IgD-negative memory B cell (primary cell): Measurements from ENCODE around the gene MB21D2. TPM values are rescaled to one million over a fixed set of nuclear protein-coding genes. Genes with fewer than 3 reads are reported as not detected.
"Not testable (repeated sequence)": the region's sequence is repeated elsewhere in the genome, so short reads cannot be mapped to it uniquely, and the experiment has no call there.

ENCODE experiments used
- H3K27ac Mint-ChIP-seq, 3 donors: one replicate each; pipeline ENCODE4 v1.8.0; 2020 to 2022; ENCODE audit warnings: mild to moderate bottlenecking in 3 of 3, mixed read lengths in 3 of 3, moderate library complexity in 1 of 3
- H3K27me3 Mint-ChIP-seq: one replicate; pipeline ENCODE4 v1.8.0; 2021; ENCODE audit warnings: mixed read lengths
- H3K36me3 Mint-ChIP-seq: one replicate; pipeline ENCODE4 v1.8.0; 2020; ENCODE audit warnings: mild to moderate bottlenecking, mixed read lengths
- H3K4me1 Mint-ChIP-seq, 3 donors: one replicate each; pipeline ENCODE4 v1.8.0; 2020 to 2022; ENCODE audit warnings: mixed read lengths in 3 of 3, mild to moderate bottlenecking in 1 of 3
- H3K4me3 Mint-ChIP-seq, 4 donors: one replicate each; pipeline ENCODE4 v1.8.0; 2020 to 2022; ENCODE audit warnings: mild to moderate bottlenecking in 4 of 4, mixed read lengths in 4 of 4, moderate library complexity in 3 of 4
- H3K9me3 Mint-ChIP-seq, 3 donors: one replicate each; pipeline ENCODE4 v1.8.0; 2020 to 2021; ENCODE audit warnings: mixed read lengths in 3 of 3, mild to moderate bottlenecking in 1 of 3
- polyA plus RNA-seq: library from polyadenylated mRNA; unstranded; fragments of 300-500 nt; fragmentation: Illumina TruSeq; gene quantifications from one replicate; pipeline ENCODE4 v1.2.3, GENCODE V29; 2021

Gene MB21D2
- polyA plus RNA-seq, 1 donor from 2014 or later: not detected

DNA sequence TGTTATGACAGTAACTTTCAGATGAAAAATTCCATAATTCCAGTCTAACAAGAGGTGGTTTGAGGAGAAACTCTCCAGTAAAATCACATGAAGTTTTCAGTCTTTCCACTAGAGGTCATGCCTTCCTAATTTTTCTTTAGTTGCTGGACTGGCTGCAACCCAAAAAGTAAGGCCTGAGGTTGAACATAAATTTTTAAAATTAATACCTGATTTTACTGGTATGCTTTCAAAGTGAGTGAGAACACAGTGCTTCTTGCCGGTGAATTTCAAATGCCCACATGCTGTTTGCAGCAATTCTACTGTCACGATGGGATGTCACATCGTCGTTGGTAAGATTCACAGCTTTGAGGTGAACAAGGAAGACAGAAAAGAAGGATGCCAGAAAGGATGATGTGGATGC is 101.3 kb downstream of the MB21D2 start:
- Mint-ChIP-seq H3K27ac (no peak overlapping the region), H3K4me1 (peaks cover 0 to 1% (median 0%) of the 10 kb centered on the region in 3 donors), H3K27me3 (peaks cover 3% of the 10 kb centered on the region), H3K36me3 (no peaks in the 10 kb centered on the region), H3K4me3 (no peak overlapping the region), H3K9me3 (no peaks in the 10 kb centered on the region)

DNA sequence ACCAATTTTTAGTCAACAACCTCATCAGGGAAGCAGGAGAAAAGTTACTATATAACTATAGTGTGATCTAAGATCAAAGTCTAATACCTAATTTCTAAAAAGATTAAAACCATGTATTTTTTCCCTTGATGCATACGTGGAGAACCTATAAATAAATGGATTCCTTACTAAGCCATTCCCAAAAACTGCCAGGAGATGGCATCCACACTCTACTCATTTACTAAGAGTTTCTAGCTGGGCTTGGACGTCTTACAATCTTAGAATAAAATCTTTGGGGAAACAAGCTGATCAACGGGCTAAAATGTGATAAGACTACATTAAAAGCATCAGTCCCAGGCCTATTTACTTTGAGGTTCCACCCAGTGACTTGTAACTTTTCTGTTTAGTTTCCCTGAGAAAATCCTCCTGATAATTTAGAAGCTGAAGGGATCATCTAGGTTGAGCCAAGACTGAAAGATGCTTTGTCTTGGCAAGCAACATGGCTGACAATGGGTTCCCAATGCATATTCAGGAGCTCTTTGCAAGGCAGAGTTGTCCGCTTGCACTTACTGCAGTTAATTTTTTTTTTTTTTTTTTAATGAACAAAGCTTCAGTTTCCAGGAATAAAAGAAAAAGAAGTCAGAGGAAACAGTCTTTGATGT is 104.8 kb downstream of the MB21D2 start:
- no peaks in the 10 kb centered on the region for H3K9me3 Mint-ChIP-seq
- no peak overlapping the region for H3K4me3 Mint-ChIP-seq
- H3K27me3 Mint-ChIP-seq: peaks cover 3% of the 10 kb centered on the region
- no peak overlapping the region for H3K27ac Mint-ChIP-seq
- no peaks in the 10 kb centered on the region for H3K4me1 Mint-ChIP-seq
- no peaks in the 10 kb centered on the region for H3K36me3 Mint-ChIP-seq

DNA sequence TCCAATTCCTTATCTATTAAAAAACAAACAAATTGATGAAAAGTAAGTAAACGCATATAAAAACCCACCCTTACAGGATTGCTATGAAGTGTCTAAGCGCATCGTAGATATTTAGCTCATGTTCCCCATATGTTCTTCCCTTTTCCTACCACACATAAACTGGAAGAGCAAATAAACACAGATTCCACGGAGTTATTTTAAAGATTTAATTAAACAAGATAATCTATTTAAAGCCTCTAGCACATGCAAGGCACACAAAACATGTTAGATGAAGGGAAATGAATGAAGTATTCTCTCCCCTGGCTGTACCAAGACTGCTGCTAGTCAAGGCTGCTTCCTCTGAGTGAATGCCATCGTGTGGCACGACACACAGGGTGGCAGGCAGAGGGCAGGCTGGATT is 111.9 kb downstream of the MB21D2 start:
- no peaks in the 10 kb centered on the region for H3K36me3 Mint-ChIP-seq
- H3K4me1 Mint-ChIP-seq: peaks cover 0 to 2% (median 0%) of the 10 kb centered on the region in 3 donors
- H3K27ac Mint-ChIP-seq: no peak overlapping the region
- H3K9me3 Mint-ChIP-seq: no peaks in the 10 kb centered on the region
- H3K27me3 Mint-ChIP-seq: peaks cover 1% of the 10 kb centered on the region
- no peak overlapping the region for H3K4me3 Mint-ChIP-seq

DNA sequence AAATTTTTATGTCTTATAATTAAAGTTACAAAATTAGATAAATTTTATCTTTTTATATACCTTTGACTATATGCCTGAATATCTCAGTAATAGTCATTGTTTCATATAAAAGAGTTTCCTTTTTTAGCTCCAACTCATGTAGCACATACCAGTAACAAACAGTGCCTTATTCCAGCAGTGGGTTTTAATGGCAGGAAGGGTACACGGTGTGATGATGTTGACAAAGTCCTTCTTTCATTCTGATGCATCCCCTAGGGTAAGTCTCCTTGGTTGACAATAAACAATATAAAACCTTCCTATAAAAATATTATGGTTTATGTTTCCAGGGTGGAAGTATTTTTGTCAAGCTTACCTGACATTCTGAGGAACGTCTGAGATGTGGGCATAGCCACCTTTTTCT is 113.2 kb downstream of the MB21D2 start:
- Mint-ChIP-seq H3K36me3 (no peaks in the 10 kb centered on the region), H3K9me3 (no peaks in the 10 kb centered on the region), H3K4me3 (no peak overlapping the region), H3K4me1 (peaks cover 0 to 2% (median 0%) of the 10 kb centered on the region in 3 donors), H3K27ac (no peak overlapping the region), H3K27me3 (peaks cover 1% of the 10 kb centered on the region)

DNA sequence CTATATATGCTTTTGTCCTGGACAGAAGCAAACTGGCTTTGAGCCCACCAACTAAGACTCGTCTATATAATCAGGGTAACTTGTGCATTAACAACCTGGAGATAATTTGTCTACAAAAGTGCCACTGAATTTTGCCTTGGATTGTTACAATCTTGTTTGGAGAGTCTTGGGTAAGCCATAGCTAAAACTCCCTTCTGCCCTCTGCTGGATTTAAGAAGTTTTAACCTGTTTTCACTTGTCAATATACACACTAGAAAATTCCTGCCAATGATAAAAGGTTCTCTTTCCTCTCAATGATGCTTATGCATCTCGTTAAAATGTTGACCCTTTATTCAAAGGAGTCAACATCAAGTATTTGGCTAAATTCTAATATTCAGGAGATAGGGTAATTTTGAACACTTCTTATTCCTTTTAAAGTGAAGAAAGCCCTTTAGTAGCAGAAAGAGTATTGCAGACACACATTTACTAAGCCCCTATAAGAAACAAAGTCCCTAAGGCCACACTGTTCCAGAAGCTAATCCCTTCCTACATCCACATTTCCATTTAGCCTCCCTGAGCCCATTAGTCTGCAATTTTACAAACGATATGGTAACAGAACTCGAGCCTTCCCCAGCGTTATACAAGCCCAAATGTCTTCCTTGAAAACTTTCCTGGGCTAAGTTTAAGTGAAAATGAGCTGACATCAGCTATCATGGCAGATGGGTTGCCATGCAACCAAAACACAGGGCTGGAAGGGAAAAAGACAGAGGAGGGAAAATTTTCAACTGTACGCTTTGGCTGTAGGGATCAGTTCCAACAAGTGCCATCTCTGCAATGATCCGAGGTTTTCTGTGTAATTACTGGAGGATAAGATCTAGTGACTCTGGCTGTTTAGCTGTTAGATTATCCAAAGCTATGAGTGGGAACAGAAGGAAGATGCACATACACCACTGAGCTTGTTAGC is 114.4 kb downstream of the MB21D2 start:
- Mint-ChIP-seq H3K4me1 (peaks cover 0 to 2% (median 0%) of the 10 kb centered on the region in 3 donors), H3K27me3 (peaks cover 1% of the 10 kb centered on the region), H3K27ac (no peak overlapping the region), H3K4me3 (no peak overlapping the region), H3K36me3 (no peaks in the 10 kb centered on the region), H3K9me3 (no peaks in the 10 kb centered on the region)

DNA sequence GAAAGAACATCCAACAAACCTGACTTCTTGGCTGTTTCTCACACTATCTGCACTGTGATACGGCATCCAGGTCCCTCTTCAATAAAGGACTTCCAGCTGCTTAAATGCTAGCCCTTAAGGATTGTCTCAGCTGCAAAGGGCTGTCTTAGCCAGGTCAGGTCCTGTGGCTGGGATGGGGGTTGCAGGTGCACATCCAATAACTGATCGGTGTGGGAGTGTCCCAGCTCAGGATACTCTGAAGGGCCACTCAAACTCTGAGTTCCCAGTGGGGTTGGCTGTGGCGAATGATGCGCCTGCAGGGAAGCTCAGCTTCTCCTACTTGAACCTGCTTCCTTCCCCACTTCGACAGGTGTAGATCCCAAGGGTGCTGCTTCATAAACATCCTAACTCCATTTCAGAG is 115.7 kb downstream of the MB21D2 start:
- Mint-ChIP-seq H3K27ac (no peak overlapping the region), H3K9me3 (no peaks in the 10 kb centered on the region), H3K4me3 (no peak overlapping the region), H3K27me3 (peaks cover 1% of the 10 kb centered on the region), H3K4me1 (no peaks in the 10 kb centered on the region), H3K36me3 (no peaks in the 10 kb centered on the region)

DNA sequence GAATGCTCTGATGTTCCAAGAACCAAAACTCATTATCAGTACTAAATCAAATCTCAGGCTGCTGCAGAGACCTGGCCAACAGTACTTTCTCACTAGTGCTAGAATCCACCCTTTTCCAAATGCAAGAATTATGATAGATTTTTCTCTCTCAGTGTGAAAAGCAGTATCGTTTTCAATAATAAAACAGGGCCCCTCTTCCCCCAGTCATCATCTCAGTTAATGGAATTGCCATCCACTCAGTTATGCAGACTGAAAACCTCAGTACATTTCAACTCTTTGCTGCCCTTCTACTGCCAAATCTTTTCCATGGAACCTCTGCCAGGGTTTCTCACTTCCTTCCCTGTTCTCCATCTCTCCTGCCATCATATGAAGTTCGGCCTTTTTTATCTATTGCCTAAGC is 117.9 kb downstream of the MB21D2 start:
- Mint-ChIP-seq H3K27ac (no peak overlapping the region), H3K4me3 (no peak overlapping the region), H3K36me3 (no peaks in the 10 kb centered on the region), H3K4me1 (no peaks in the 10 kb centered on the region), H3K27me3 (no peaks in the 10 kb centered on the region), H3K9me3 (no peaks in the 10 kb centered on the region)

DNA sequence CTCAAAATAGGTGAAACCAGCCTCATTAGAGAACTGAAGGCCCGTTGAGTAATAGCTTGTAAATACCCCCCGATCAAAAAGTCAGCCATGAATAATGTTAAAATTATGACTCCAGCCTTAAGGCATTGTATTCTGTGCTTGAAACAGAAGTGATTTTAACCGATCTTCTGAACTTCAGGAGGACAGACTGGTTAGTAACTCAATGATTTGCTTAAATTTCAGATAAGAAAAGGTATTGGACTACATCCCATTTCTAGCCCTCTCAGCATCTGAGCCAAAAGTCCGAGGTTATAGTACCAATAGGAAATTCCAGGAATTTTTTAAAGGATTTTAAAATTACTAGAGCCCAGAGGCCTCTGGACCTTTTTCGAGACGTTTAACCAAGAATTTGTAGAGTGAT is 122.6 kb downstream of the MB21D2 start:
- Mint-ChIP-seq H3K27me3 (no peaks in the 10 kb centered on the region), H3K36me3 (no peaks in the 10 kb centered on the region), H3K9me3 (no peaks in the 10 kb centered on the region), H3K27ac (no peak overlapping the region), H3K4me1 (no peaks in the 10 kb centered on the region), H3K4me3 (no peak overlapping the region)

DNA sequence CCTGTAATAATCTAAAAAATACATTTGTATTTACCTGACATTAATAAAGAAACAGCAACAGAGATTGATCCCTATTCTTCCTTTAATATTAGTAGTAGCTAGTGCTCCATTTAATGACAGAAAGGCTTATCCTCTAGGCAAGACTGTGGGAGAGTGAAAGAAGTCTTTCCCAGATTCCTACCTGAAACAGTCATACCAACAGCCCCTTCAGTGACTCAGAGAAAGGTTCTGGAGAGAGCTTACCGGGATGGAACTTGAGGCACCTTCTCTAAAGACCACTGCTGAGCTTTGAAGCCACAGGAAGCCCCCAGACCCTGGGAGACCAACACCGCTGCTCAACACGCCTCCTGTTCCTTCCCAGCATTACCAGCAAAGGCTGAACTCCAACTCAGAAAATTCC is 123.4 kb downstream of the MB21D2 start:
- H3K9me3 Mint-ChIP-seq: peaks cover 0 to 2% (median 0%) of the 10 kb centered on the region in 3 donors

DNA sequence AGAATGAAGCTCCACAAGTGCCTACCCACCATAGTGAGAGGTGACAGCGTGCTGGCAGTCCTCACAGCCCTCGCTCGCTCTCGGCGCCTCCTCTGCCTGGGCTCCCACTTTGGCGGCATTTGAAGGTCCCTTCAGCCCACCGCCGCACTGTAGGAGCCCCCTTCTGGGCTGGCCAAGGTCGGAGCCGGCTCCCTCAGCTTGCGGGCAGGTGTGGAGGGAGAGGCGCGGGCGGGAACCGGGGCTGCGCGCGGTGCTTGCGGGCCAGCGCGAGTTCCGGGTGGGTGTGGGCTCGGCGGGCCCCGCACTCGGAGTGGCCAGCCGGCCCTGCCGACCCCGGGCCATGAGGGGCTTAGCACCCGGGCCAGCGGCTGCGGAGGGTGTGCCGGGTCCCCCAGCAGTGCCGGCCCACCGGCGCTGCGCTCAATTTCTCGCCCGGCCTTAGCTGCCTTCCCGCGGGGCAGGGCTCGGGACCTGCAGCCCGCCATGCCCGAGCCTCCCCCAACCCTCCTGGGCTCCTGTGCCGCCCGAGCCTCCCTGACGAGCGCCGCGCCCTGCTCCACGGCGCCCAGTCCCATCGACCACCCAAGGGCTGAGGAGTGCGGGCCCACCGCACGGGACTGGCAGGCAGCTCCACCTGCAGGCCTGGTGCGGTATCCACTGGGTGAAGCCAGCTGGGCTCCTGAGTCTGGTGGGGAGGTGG is 128.7 kb downstream of the MB21D2 start:
- not testable (repeated sequence) for H3K4me1 Mint-ChIP-seq, H3K36me3 Mint-ChIP-seq, H3K9me3 Mint-ChIP-seq, H3K27me3 Mint-ChIP-seq, H3K4me3 Mint-ChIP-seq, H3K27ac Mint-ChIP-seq

More for the DNA sequence above, 123.4 kb downstream of the MB21D2 start:
- H3K36me3 Mint-ChIP-seq: no peaks in the 10 kb centered on the region
- H3K4me3 Mint-ChIP-seq: no peak overlapping the region
- no peaks in the 10 kb centered on the region for H3K4me1 Mint-ChIP-seq
- H3K27me3 Mint-ChIP-seq: no peaks in the 10 kb centered on the region
- H3K27ac Mint-ChIP-seq: no peak overlapping the region

DNA sequence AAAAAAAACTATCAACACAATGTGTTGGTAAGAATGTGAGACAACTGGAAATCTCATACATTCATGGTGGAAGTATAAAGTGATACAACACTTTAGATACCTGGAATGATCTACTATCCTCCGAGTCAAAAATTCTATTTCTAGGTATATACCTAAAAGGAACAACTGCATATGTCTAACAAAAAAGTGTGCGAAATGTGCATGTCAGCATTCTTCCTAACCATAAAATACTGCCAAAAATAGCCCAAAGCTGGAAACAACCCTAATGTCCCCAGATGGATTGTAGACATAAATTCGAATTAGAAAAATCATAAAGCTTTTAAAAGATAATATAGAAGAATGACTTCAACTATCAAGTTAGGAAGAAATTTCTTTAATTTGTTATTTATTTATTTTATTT is 139.1 kb downstream of the MB21D2 start:
- Mint-ChIP-seq H3K4me1 (peaks cover 0 to 2% (median 0%) of the 10 kb centered on the region in 3 donors), H3K4me3 (no peak overlapping the region), H3K9me3 (peaks cover 8 to 10% (median 9%) of the 10 kb centered on the region in 3 donors), H3K27ac (no peak overlapping the region), H3K36me3 (peaks cover 4% of the 10 kb centered on the region), H3K27me3 (no peaks in the 10 kb centered on the region)

DNA sequence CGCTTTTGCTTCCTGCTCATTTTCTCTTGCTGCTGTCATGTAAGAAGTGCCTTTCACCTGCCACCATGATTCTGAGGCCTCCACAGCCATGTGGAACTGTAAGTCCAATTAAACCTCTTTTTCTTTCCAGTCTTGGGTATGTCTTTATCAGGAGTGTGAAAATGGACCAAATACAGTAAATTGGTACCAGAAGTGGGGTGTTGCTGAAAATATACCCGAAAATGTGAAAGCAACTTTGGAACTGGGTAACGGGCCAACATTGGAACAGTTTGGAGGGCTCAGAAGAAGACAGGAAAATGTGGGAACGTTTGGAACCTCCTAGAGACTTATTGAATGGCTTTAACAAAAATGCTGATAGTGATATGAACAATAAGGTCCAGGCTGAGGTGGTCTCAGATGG is 143.3 kb downstream of the MB21D2 start:
- not testable (repeated sequence) for H3K36me3 Mint-ChIP-seq, H3K27me3 Mint-ChIP-seq, H3K27ac Mint-ChIP-seq, H3K4me1 Mint-ChIP-seq, H3K4me3 Mint-ChIP-seq
- peaks cover 8 to 10% (median 10%) of the 10 kb centered on the region in 3 donors for H3K9me3 Mint-ChIP-seq

DNA sequence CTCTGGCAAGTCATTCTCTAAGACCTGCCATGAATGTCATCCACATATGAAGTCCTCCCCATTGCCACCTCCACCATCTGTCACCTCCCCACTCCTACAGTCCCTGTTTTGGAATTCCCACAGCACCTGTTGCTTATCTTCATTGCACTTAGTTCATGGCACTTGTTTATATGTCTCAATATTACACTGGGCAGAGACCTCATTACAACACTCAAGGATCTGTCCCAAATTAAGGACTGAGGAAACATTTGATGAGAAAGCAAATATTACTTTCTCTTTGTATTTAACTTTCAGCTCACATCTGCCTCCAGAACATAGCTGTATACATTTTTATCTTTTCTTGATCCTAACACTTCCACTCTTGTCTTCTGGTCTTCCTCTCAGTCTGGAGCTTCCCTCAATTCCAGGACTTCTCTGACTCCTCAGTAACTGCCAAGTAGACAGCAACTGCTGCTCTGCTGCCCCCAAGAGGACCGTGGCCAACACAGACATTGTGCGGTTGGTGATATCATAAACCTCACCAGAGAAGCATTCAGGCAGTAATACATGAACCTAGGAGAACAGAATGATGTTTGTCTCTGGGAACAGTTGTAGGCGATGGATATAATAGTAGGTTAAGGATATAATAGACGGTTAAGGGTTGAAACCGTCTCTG is 145.3 kb downstream of the MB21D2 start:
- no peak overlapping the region for H3K4me3 Mint-ChIP-seq
- no peaks in the 10 kb centered on the region for H3K27me3 Mint-ChIP-seq
- peaks cover 8 to 10% (median 8%) of the 10 kb centered on the region in 3 donors for H3K9me3 Mint-ChIP-seq
- peaks cover 4% of the 10 kb centered on the region for H3K36me3 Mint-ChIP-seq
- no peak overlapping the region for H3K27ac Mint-ChIP-seq
- H3K4me1 Mint-ChIP-seq: peaks cover 0 to 2% (median 0%) of the 10 kb centered on the region in 3 donors

DNA sequence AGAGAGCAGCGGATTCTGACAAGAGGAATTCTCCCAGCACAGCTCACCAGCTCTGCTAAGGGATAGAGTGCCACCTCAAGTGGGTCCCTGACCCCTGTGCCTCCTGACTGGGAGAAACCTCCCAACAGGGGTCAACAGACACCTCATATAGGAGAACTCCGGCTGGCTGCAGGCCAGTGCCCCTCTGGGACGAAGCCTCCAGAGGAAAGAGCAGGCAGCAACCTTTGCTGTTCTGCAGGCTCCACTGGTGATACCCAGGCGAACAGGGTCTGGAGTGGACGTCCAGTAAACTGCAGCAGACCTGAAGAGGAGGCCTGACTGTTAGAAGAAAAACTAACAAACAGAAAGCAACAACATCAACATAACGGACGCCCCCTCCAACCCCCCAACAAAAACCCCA is 159.0 kb downstream of the MB21D2 start:
- no peaks in the 10 kb centered on the region for H3K36me3 Mint-ChIP-seq
- peaks cover 0 to 11% (median 0%) of the 10 kb centered on the region in 3 donors for H3K9me3 Mint-ChIP-seq
- H3K27me3 Mint-ChIP-seq: no peaks in the 10 kb centered on the region
- no peaks in the 10 kb centered on the region for H3K4me1 Mint-ChIP-seq
- no peak overlapping the region for H3K27ac Mint-ChIP-seq
- H3K4me3 Mint-ChIP-seq: no peak overlapping the region

DNA sequence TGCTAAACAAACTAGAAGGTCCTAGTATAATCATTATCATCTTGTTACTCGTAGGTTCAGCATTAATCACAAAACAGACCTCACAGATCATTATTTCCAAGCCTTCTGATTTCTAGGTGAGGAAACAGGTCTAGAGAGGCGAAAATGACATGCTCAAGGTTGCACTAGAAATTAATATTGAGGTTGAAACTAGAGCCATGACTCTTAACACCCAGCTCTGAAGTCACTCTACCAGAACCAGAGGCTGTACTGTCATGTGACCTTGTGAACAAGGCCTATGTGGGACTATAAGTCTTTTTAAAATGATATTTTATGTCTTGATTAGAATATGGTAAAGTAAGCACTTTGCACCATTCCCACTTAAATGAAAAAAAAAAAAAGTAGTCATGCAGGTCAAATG is 166.5 kb downstream of the MB21D2 start:
- no peak overlapping the region for H3K27ac Mint-ChIP-seq
- H3K9me3 Mint-ChIP-seq: peaks cover 0 to 2% (median 0%) of the 10 kb centered on the region in 3 donors
- H3K27me3 Mint-ChIP-seq: peaks cover 2% of the 10 kb centered on the region
- no peaks in the 10 kb centered on the region for H3K36me3 Mint-ChIP-seq
- no peaks in the 10 kb centered on the region for H3K4me1 Mint-ChIP-seq
- H3K4me3 Mint-ChIP-seq: no peak overlapping the region
